GM15510 (cell line): ENCODE results near the gene MOSPD3.
A peak's percentile ranks its signal among the peaks of the same experiment; 100 is the strongest.

Experiments
- POLR2A ChIP-seq: IDR thresholded peaks from 3 replicates; pipeline ENCODE4 v1.6.1; 2011; ENCODE audit warnings: borderline replicate concordance; ENCODE audit not compliant: insufficient read length; ENCODE audit errors: extremely low read depth

MOSPD3 gene

DNA sequence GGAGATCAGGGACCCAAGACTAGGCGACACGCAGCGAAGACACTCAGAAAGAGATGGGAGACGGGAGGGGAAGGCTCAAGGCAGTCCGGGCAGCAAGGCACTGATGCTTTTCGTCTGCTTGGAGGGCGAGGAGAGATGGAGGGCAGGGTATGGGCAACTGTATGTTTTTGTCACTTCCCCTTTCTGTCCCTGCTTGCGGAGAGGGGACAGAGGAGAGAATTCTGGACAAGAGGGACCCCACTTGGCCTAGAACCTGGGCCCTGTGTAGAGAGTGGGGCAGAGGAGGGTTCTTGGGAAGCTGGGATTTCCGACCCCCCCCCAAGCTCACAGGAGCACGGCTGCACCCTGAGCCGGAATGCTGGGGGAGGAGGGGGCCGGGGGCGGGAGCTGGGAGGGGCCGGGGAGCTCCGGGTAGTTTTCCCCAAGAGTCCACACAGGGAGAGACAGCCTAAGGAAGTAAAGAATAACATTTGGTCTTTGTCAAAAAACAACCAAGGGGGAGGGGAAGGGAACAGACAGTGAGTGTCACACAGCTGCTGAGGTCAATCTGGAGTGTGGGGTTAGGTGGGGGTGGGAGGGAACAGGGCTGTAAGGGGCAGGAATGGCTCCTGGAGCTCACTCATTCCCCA is 28.2 kb upstream of the MOSPD3 start:
- peak; percentile 21 for TF ChIP-seq POLR2A

DNA sequence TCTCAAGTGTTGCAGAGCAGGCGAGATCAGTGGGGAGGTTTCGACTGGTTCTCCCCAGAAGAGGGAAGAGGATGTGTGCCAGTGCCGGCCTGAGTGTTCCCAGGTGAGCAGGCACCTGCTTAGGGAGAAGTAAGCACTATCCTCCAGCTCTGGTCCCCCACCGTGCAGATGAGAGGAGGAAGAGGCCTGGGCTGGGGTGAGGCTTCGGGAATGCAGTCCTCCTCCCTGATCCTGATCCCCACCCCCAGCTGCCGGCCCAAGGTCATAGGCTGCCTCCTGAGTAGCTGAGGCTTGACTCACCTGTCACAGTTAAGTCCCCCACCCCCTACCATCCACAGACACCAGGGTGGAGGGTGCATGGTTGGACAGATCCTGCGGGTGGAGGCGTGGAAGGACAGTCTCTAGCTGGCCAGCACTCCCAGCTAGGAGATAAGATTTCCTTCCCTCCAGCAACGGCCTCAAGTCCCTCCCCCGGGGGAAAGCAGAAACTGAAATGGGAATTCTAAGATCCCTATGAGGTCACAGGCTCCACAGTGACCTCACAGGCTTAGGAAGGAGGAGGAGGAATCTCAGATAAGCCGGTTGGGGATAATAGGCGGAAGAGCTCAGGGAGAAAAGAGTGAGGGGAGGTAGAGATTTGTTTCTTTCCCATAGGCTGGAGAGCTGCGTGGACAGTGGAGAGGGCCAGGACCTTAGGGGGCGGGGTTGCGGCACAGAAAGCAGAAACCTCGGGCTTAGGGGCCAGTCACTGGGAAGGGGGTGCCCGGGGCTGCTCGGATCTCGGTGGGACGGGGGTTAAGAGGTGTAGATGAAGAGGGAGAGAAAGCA is 27.4 kb upstream of the MOSPD3 start:
- no peak for TF ChIP-seq POLR2A

DNA sequence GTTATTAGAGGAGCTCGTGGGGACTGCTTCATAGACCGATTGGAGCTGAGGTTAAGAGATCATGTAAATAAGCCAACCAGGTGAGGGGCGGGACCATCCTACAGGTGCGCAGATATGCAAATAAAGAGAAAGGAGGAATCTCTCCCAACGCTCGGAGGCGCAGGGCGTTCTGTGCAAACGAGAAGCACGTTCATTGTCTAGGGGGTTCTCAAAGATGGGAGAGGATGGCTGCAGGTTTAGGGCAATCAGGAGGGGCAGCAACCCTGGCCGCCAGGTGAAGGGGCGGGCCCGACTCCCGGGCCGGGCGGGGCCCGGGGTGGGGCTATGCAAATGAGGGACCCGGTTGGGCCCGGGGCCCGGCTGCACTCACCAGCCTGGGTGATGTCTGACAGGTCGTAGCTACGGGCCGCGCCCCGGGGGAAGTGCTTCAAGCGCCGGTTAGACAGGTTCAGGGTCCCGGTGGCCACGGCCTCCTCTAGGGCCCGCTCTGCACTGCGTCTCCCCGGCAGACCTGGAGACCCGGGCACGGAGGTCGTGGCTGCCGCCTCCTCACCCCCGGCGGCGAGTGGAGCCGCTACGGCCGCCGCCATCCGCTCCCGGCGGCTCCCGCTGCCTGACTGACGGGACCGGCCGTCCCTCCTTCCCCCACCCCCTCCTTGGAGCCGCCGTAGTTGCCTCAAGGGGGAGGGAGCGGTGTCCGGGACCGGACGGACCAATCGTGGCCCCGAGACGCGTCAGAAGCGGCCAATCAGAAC is 26.7 kb upstream of the MOSPD3 start, which contains the start of gene LRCH4:
Gene LRCH4, minus strand, starts transcription at position 619 of the 755 bp plus-strand sequence. Its CDS starts 29 bp downstream, at position 590.
- peak; percentile 97 for TF ChIP-seq POLR2A

DNA sequence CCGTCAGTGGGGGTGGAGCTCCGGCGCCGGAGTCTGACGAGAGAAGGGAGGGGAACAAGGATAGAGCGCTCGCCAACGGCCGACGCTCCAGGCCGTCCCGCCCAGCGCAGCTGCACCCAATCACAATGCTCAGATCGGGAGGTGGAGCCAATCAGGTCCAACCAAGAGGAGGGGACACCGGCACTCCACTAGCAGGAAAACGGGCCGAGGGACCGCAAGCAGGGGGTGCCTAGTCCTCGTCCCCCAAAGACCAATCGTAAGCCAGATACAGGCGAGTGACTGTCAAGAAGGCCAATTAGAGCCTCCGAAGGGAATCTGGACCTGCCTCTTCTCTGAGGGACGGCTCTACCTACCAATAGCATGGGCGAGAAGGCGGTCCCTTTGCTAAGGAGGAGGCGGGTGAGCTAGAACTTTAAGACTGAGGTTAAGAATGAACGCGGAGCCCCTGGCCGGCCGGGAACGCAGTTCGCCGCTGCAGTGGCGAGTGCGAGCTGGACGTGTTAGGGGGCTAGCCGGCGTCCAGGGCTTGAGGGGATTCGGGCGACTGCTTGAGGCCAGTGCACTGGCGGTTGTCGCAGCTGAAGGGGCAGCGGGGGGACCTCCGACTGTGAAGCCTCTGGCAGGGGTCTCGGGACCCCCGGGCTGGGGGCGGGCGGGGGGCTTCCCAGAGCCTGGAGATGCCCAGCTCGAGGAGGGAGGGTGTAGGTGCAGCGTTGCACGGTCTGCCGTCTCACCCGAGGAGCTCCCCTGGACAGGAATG is 25.9 kb upstream of the MOSPD3 start, which contains the start of gene FBXO24:
Gene FBXO24, plus strand, starts transcription at position 63 of the 760 bp plus-strand sequence. Its CDS starts 298 bp downstream, at position 361.
- peak; percentile 72 for TF ChIP-seq POLR2A

DNA sequence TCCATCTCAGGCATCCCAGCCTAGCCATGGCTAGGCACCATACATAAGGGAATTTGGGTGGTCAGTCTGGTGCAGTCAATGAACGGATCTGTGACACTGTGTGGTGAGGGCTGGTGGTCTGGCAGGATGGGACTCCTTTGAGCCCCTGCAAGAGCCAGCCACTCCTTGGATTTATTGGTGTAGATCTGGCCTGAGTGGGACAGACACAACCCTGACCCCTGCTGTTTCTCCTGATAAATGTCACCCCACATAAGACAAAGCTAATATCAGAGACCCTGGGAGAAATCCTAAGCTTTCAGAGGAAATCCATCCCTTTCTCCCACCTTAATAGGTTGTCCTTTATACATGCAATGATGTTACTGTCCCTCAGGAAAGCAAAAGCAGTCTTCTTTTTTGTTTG is 23.9 kb upstream of the MOSPD3 start:
- no peak for TF ChIP-seq POLR2A

DNA sequence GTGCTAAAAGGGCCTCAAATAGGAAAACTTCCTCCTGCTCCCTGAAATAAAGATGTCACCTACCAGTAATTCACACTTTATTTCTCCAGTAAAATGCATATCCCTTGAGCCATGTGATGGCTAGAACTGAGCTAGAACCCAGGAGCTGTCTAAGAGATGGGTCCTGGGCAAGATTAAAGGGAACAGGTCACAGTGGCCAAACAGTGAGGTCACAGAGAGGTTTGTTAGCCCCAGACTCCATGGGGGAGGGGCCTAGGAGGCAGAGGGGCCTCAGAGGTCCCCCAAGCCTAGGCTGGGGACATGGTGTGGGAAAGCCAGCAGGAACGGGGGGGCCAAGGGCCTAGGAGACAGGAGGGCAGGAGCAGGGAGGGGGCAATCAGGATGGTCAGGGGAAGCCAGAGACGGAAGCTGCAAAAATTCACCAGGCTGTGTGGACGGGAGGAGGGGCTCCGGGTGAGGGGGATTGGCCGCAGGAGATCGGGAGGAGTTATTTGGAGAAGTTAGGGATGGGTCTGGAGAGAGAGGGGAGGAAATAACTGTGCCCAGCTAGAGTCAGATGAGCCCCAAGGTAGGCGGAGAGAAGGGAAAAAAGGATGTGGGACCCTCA is 22.9 kb upstream of the MOSPD3 start:
- no peak for TF ChIP-seq POLR2A

DNA sequence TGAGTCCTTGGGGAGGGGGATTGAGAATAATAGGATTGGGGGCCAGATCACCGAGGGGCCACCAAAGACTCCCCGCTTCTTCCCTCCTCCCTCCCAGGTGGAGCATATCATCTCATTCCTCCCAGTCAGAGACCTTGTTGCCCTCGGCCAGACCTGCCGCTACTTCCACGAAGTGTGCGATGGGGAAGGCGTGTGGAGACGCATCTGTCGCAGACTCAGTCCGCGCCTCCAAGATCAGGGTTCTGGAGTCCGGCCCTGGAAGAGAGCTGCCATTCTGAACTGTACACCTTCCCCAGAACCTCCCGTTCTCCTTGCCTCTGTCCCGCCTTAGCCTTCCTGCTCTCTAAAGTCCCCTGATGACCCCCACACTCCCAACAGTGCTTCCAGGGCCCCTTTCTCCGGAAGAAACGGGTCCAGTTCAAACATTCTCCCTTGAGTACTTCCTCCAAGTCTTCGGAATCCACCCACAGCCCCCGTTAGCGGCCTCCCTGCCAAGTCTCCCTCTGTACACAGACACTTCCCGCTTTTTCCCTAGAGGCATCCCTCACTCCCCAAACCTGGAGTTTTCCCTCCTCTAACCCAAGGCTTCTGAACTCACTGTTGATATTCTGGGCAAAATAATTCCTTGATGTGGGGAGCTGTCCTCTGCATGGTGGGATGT is 22.1 kb upstream of the MOSPD3 start:
- TF ChIP-seq POLR2A, result no peak

DNA sequence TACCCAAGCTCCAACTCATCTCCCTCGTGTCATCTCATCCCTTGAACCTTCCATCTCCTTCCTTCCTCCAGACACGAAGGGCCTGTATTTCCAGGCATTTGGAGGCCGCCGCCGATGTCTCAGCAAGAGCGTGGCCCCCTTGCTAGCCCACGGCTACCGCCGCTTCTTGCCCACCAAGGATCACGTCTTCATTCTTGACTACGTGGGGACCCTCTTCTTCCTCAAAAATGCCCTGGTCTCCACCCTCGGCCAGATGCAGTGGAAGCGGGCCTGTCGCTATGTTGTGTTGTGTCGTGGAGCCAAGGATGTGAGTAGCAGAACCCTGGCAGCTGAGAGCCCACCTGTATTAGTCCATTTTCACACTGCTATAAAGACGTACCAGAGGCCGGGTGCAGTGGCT is 20.7 kb upstream of the MOSPD3 start:
- TF ChIP-seq POLR2A, result no peak

DNA sequence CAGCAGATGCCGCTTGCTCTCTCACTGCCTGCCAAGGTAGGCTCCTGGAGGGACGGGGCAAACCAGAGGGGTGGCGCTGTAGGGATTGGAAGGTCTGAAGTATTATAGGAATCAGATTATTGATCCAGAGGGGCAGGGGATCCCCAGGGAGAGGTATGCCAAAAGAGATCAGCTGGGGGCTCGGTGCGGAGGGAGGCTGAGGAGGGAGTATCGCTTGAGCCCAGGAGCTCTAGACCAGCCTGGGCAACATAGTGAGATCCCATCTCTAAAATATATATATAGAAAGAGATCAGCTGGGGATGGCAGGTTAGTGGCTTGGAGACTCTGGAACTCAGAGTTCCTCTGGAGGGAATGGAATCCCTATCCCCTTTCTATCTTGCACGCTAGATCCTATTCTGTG is 17.2 kb upstream of the MOSPD3 start:
- TF ChIP-seq POLR2A, result no peak

DNA sequence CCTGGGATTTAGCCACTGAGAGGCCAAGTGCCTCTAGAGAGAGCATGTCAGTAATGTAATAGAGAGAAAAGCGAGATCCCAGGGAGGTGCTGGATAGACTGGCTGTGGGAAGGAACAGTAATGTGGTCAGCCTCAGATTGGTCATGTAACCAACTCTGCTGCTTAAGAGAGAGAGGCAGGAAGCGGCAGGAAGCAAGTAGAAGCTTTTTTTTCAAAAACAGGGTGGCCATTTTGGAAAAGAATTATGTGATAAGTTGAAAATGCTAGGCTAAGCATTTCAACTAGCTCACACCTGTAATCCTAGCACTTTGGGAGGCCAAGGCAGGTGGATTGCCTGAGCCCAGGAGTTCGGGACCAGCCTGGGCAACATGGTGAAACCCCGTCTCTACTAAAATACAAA is 13.9 kb upstream of the MOSPD3 start:
- no peak for TF ChIP-seq POLR2A

DNA sequence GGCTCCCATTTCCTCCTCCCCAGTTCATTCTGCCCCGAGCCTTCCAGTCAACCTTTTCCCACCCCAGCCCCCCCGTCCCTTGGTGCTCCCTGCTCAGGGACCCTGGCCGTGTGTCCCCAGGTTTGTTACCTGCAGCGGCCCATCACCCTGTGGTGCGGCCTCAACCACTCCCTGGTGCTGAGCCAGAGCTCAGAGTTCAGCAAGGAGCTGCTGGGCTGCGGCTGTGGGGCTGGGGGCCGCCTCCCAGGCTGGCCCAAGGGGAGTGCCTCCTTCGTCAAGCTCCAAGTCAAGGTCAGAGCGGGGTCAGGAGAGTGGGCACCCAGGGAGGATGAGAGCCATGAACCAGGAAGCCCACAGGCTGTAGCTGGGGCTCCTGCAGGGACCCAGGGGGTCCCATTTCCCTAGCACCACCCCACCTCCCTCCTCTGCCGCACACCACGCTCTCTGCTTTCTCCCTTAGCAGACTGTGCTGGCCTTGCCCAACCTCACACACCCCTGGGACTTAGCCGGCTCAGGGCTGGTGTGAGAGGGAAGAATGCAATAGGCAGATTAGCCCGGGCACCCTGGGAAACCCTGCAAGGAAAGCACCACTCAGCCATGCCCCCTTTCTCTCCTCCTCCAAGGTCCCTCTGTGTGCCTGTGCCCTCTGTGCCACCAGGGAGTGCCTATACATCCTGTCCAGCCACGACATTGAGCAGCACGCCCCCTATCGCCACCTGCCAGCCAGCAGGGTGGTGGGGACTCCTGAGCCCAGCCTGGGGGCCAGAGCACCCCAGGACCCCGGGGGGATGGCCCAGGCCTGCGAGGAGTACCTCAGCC is 12.2 kb upstream of the MOSPD3 start:
- TF ChIP-seq POLR2A, result no peak

DNA sequence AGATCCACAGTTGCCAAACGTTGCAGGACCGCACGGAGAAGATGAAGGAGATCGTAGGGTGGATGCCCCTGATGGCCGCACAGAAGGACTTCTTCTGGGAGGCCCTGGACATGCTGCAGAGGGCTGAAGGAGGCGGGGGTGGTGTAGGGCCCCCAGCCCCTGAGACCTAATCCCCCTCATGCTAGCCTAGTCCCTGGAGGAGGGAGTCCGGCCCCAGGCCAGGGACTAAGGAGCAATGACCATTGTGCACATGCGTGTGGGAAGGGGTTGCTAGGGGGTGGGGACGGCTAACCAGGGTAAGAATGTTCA is 11.7 kb upstream of the MOSPD3 start:
- TF ChIP-seq POLR2A, result no peak

DNA sequence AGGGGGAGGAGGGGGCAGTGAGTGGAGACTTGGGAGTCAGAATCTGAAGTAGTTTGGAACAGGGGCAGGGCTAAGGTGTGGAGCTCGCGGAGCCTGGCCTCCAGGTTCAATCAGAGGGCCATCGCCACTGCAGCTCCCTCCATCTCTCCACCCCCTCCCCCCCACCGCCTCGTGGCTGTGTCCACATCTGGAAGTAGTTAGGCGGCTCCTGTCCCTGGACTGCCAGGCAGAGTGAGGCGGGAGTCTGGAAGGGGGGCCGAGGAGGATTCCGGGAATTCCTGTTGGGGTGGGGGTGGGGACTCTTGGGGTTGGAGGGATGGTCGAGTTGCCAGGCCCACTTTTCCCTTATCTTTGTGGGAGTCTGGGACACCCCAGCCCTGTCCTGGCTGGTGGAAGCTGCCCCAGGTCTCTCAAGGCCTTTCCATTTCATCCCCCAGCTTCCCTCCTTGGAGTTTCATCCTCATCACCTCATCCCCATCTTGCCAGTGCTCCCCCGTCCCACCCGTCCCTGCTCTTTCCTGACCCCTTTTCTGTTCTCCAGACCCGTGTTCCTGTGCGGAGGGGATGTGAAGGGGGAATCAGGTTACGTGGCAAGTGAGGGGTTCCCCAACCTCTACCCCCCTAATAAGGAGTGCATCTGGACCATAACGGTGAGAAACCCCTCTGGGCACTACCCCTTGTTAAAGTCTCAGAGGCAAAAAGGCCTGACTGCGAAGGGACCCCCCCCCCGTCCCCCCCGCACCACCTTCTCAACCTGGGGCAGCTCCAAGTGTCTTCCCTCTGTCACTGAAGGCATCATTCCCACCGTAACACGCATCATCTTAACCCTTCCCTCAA is 9.2 kb upstream of the MOSPD3 start:
- TF ChIP-seq POLR2A, result no peak

DNA sequence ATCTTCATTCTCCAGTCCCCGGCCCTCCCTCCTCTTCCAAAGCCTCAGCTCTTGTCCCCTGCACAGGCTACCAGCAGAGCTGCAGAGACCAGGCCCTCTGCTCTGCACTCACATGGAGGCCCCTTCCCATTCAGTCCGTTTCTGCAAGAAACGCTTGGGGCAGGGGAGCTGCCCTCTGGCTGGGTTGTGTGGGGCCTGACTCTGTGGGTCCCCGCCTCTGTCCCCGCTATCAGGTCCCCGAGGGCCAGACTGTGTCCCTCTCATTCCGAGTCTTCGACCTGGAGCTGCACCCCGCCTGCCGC is 8.7 kb upstream of the MOSPD3 start:
- TF ChIP-seq POLR2A, result no peak
